HG02852 (cell line): Measurements from ENCODE around the gene DYNC1H1.

ENCODE experiments used
- ATAC-seq: cut with Tn5 transposase; IDR thresholded peaks from one replicate; pipeline ENCODE4 v1.9.1; 2021; ENCODE audit warnings: mild to moderate bottlenecking, moderate library complexity; ENCODE audit not compliant: unreplicated experiment

The DYNC1H1 gene

DNA sequence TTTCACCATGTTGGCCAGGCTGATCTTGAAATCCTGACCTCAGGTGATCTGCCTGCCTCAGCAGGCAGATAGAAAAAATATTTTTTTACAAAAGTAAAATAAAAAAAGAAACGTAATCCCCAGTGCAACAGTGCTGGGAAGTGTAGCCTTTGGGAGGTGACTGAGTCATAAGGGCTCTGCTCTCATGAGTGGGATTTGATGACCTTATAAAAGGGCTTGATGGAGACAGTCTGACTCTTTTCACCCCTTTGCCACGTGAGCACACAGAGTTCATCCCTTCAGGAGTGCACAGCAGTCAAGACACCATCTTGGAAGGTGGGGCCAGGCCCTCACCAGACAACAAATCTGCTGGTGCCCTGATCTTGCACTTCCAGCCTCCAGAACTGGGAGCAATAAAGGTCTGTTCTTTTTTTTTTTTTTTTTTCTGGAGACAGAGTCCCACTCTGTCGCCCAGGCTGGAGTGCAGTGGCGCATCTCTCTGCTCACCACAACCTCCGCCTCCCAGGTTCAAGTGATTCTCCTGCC is 24.7 kb upstream of the DYNC1H1 start:
- ATAC-seq: no peak

GRCh38 chr14:101944451-101944850 is 19.9 kb upstream of the DYNC1H1 start:
- ATAC-seq: no peak

- no peak for ATAC-seq
These were observed 19.2 kb upstream of the DYNC1H1 start for GRCh38 chr14:101945171-101945570.

DNA sequence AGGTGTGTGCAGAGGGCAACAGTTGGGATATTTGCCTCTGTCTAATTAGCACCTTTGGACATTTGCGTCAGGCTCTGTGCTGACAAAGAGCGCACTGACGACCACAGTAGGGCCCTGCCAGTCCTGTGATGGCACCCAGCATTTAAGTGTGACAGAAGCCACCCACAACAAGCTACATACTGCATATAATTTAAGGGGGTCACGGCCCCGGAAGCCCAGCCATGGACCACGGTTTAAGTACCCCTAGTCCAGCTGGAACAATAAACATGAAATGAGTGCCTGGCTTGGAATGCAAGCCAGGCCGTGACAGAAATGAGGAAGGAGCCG is 16.8 kb upstream of the DYNC1H1 start:
- peak; percentile 3 for ATAC-seq

DNA sequence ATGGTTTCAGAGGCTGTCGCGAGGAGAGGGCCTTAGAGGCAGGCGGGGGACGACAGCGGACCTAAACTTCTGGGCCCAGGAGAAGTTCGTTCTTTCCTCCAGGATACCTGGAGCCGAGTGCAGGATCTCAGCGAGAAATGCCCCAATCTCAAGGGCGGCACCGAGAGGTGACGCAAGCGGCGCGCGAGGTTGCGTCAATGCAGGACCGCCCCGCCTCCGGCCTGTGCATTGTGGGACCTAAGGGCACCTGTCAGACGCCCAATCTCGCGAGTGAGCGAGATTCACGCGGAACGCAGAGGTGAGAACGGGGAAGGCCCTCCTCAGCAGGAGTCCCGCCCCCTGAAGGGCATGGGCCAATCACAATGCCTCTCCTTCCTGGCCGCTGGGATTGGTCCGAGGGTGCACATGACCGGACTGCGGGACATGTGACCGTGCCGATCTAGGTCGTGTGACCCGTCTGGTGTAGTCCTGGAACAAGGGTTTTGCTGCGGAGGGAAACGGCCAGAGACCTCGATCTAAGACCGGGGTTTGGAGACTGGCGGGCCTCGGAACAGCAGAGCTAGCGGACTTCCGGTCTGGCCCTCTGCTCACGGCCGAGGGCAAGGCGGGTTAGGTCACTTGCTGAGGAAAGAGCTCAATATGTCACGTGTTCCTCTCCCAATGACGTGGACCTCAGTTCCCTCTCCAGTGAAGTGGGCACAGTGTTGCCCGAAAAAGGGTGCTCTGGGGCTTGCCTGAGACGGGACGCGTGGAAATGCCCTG is 16.3 kb upstream of the DYNC1H1 start:
- ATAC-seq: peak; percentile 97

DNA sequence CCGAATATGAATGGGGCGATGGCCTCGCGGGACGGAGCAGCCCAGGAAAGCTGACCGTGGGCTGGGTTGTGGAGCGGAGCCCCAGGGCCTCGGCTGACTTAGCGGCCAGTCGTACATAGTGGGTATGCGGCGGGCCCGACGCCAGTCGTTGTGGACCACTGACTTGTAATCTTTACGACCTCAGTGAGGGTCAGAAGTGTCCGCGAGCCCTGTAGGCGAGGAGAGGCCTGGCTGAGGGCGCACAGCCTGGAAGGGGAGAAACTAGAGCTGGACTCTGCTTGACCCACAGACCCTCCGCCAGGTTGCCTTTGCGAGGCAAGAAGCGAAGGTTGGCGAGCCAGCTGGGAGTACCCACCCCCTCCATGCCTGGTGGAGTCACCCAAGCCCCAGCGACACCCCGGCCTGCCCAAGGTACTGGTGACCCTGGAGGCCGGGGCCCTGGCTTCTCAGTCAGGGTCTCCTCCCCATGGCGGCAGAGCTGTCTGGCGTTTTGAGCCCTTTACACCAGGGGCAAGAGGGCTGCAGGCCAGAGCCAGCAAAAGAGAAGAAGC is 15.6 kb upstream of the DYNC1H1 start:
- no peak for ATAC-seq

DNA sequence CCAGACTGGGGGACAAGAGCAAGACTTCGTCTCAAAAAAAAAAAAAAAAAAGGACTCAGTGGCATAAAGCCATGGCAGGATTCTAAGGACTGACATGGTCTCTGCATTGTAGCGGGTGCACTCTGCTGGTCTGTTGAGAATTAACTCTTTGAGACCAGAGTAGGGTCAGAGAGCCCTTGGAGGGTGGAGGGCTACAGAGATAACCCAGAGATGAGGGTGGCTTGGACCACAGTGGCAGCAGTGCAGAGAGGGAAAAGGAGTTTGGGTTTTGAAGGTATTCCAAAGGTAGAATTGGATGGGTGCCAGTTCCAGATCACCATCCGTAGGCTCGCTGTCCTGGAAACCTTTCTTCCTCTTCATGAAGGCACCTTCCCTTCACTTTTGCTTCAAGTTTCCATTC is 14.3 kb upstream of the DYNC1H1 start:
- no peak for ATAC-seq

DNA sequence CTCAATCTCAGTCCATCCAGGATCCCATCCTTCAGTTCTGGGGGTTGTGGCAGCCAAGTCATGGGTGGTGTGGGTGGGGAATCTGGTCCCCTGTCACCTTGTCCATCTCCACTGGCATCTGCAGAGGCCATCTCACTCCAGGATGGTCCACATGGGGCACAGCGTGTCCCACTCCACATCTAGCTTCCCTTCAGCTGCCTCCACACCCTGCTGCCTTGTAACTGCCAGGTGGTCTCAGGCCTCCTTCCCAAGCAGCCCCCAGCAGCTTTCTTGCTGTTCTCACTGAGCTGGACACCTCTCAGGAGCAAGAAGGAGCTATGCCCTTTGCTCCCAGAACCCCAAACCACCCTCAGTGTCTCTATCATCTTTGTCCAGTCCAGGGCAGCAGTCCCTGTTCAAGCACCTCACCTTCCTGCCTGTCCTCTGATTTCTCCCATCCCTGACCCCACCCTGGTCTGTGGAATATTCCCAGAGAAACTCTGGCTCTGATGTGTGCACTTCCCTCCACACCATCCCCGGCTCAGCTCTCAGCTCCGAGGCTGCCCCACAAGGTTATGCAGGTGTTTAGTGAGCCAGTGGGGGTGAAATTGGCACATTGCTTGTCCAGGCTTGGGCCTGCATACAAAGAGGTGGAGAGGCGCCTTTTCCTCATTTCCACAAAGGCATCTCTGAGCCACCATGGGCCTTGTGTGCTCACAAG is 13.7 kb upstream of the DYNC1H1 start:
- ATAC-seq: no peak

DNA sequence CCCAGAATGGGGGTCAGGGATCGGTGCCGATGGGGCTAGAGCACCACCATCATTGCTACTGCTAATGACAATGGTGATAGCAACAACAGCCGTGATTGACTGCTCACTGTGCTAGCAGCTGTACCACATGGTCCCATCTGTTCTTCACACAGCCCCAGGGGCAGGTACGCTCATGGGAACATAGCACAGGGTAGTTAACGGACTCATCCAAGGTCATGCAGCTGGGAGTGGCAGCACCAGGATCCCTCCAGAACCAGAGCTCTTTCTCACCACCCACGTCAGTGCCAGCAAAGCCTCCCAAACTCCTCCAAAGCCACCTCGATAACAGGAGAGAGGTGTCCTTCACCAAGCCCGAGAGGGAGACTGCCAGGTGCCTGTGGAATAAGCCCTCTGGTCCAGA is 11.2 kb upstream of the DYNC1H1 start:
- ATAC-seq: no peak

GRCh38 chr14:101954501-101954900 is 9.9 kb upstream of the DYNC1H1 start:
- no peak for ATAC-seq

GRCh38 chr14:101955695-101956161 is 8.6 kb upstream of the DYNC1H1 start:
- no peak for ATAC-seq

- ATAC-seq: no peak
These were observed 8.0 kb upstream of the DYNC1H1 start for GRCh38 chr14:101956179-101956885.

GRCh38 chr14:101957406-101958234 is 6.8 kb upstream of the DYNC1H1 start:
- ATAC-seq: no peak

GRCh38 chr14:101958418-101959180 is 5.8 kb upstream of the DYNC1H1 start:
- ATAC-seq: no peak

DNA sequence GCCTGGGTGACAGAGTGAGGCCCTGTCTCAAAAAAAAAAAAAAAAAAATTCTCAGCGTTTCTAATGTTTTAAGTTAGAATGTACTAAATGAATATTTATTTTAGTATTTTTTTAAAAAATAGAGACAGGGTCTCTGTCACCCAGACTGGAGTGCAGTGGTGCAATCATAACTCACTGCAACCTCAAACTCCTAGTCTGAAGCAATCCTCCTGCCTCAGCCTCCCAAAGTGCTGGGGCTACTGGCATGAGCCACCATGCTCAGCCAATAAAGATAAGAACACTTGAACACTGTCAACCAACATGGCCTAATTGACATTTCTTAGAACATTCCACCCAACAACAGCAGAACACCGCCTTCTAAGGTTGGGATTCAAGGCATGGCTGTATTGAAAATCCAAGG is 5.1 kb upstream of the DYNC1H1 start:
- no peak for ATAC-seq

DNA sequence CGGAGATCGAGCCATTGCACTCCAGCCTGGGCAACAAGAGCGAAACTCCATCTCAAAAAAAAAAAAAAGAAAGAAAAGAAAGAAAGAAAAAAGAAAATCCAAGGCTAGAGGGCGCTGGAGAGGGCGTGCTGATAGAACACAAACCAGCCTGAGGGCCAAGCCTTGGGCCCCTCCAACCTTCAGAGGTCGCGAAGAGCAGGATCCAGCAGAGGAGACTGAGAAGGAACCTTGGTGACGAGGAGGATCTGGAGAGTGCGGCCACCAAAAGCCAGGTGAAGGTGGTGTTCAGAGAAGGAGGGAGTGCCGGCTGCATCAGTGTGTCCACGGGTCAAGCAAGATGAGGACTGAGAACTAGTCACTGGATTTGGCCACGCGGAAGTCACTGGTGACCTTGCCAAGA is 4.1 kb upstream of the DYNC1H1 start:
- no peak for ATAC-seq

- no peak for ATAC-seq
These were observed 3.2 kb upstream of the DYNC1H1 start for GRCh38 chr14:101961011-101961721.

DNA sequence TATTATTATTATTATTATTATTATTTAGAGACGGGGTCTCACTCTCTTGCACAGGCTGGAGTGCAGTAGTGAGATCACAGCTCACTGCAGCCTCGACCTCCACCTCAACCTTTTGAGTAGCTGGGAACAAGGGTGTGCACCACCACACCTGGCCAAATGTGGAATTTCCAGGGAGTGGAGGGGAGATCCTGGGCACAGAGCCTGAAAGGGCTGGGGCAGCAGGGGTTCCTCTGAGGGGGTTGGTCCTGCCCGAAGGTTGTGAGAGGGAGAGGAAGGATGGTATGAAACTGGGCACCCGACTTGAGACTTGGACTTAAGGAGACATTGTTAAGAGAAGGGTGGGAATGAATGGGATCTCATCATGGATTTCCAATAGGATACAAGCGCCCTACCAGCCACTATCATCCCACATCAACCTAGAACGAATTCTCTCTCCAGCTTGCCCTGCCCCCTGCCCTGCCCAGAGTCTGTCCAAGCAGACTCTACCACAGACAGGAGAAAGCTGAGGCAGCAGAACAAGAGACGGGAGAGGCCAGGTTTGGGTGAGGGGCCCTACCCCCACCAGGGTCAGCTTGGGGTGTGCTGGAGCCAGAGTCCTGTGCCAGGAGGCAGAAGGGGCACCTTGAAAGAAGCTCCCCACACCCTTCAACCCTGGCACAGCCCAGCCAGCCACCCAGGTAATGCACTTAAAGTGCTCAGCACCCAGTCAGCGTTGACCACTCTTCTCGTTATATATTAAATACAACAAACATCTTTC is 2.4 kb upstream of the DYNC1H1 start:
- no peak for ATAC-seq
